Activated CD4-positive, CD25-positive, alpha-beta regulatory T cell (primary cell): Measurements from ENCODE around the gene CDK6.
A peak's percentile ranks its signal among the peaks of the same experiment; 100 is the strongest.

Experiments used
- DNase-seq, 4 experiments: peaks; one replicate each; lab custom pipeline; 2025; lab: John Stamatoyannopoulos, UW

The CDK6 gene

GRCh38 chr7:92708111-92709042 is 128.0 kb downstream of the CDK6 start:
- DNase-seq = no peak

DNA sequence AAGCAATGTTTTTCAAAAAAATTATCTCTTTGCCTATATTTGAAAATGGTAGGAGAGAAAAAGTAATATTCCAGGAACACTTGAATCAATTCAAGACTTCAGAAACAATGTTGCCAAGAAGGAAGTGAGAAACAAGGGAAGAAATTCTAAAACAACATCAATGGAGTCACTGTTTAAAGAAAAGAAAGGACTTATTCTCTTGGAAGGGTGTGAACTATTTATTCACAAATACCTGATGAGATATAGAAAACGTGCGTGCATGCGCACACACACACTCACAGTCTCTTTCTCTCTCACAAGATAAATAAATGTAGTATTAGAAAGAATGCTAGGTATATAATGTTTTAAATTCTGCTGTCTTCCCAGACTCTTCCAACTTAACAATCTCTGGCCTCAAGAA is 128.9 kb downstream of the CDK6 start:
- DNase-seq = no peak

DNA sequence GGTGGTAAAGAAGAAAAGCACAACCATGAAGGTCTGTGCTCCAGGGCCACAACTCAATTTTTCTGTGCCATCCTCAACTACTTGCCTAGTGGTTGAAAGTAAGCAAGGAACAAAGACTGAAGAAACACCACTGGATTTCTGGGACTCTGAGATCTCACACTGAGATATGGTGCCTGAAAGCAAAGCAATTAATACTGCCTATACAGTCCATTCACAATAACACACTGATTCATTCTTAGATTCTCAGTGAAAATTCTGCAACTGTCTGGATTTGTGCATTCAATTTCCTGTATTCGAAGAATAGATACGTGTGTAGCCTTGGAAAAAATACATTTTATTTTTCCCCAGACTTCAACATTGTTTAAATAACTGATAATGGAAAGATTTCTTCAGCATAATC is 129.8 kb downstream of the CDK6 start:
- no peak for DNase-seq

- DNase-seq = no peak
These were observed 130.5 kb downstream of the CDK6 start for GRCh38 chr7:92705831-92706230.

GRCh38 chr7:92704858-92705257 is 131.5 kb downstream of the CDK6 start:
- no peak for DNase-seq

DNA sequence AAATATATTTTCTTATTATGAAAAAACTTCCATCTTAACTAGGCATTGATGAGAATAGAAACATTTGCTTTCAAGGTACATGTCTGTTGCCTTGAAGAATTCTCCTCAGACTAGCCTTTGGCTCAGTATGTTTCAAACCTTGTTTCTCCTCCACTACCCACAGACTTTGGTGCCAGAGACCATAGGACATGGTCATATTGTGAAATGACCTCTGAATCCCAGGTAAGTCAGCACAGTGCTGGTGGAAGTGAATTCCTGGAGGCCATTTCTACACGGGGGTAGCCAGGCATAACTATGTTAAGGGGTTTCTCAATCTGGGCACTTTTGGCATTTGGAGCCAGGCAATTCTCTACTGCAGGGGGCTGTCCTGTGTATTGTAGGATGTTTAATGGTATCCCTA is 133.8 kb downstream of the CDK6 start:
- no peak for DNase-seq

GRCh38 chr7:92699966-92700514 is 136.3 kb downstream of the CDK6 start:
- no peak for DNase-seq

DNA sequence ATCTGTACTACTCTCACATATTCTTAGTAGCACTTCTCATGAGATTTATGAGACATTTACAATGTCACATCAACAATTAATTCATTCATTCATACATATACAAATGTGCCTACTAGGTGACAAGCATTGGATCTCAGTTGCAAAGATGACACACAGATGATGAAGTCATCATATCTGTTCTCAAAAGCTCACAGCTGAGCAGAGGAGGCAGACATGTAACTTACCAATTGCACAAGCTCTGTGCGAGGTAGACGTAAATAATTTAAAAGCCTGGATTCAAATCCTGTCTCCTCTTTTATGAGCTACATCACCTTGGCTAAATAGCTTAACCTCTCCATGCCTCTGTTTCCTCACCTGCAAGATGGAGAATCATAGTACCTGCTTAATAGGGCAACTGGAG is 136.8 kb downstream of the CDK6 start:
- no peak for DNase-seq

- no peak for DNase-seq
These were observed 138.0 kb downstream of the CDK6 start for GRCh38 chr7:92698237-92698841.

DNA sequence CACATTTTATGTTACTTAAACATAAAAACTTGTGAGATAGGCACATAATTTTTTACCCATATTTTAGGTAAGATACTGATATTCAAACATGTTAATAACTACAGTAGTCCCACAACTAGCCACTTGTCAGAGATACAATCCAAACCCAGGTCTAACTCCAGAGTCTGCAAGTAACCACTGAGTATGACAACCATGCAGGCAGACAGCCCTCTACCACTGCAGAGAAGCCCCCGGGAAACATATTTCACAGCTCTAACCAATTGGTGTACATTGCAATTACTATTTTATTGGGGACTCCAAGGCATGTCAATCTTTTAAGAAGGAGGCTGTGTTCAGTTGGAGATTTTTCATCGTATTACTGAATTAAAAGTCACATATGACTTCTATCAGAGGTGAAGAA is 139.0 kb downstream of the CDK6 start:
- no peak for DNase-seq

GRCh38 chr7:92697012-92697411 is 139.4 kb downstream of the CDK6 start:
- DNase-seq = no peak

GRCh38 chr7:92696584-92696983 is 139.8 kb downstream of the CDK6 start:
- DNase-seq = no peak

- DNase-seq = no peak
These were observed 140.8 kb downstream of the CDK6 start for GRCh38 chr7:92695308-92696261.

DNA sequence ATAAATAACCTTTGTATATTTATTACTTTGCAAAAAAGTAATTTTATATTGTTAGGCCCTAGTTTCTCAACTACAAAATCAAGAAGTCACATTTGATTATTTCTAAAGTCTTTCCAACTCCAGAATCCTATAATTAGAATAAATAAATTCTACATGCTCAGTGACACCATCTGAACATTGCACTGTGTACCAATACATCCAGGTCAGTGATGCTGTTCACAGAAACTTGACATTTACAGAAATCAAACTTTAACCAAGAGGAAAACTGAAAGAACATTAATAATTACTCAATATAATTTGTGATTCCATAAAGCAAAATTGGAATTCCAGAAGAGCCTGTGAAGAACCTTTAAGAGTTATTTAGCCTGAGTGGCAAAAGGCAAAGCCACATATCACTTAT is 142.2 kb downstream of the CDK6 start:
- no peak for DNase-seq

DNA sequence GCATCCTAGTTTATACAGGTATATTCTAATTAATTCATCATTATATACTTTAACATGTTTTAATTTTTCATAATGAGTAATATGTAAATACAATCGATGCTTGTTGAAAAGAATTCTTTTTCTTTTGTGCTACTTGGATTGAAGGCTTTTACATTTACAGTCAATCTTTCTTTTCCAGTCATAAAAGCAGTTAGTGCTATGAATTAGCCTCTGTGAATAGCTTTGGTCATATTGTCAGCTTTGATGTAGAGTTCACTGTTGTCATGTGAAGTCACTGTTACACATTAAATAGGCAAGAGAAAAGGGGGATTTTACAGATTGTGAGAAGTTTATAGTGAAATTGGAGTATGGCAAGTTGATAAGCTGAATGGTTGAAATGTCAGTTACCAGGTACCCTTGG is 142.9 kb downstream of the CDK6 start:
- DNase-seq = no peak

DNA sequence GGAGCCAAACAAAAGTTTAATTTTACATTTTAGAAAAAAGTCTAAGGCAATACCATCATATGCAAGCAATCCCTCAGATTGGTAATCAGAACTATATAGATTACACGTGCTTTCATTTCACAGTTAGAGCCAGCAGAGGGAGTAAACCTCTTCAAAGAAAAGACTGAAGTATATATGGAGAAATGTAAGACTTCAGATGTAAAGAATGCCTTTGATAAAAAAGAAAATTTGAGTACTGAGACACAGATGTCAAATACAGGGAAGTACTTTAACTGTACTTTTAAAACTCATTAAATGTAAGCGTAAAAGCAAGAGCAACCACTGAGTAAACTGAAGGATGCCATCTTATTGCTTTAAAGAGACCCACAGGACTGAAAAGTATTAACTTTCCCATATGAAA is 144.8 kb downstream of the CDK6 start:
- no peak for DNase-seq

GRCh38 chr7:92685136-92686042 is 151.0 kb downstream of the CDK6 start:
- DNase-seq = peak; percentile 10 to 32 (median 30)

DNA sequence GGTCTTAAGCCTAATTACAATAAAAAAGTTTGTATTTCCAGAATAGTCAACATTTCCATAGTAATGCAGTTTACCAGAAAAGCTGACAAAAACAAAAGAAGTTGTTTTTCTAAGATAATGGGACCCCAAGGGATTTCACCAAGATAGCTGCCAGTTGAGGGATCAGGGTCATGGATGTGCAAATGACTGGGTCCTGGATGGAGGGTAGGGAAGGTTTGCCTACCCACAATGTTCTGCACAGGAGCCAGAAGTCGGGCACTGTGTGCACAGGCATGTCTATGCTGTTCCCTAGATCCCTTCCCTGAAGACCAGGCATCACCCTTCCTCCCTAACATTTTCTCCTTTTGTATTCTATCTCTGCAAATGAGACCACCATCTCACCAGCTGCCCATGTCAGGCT is 152.1 kb downstream of the CDK6 start:
- no peak for DNase-seq

GRCh38 chr7:92682903-92683539 is 153.4 kb downstream of the CDK6 start:
- no peak for DNase-seq

GRCh38 chr7:92682330-92682729 is 154.0 kb downstream of the CDK6 start:
- no peak for DNase-seq

DNA sequence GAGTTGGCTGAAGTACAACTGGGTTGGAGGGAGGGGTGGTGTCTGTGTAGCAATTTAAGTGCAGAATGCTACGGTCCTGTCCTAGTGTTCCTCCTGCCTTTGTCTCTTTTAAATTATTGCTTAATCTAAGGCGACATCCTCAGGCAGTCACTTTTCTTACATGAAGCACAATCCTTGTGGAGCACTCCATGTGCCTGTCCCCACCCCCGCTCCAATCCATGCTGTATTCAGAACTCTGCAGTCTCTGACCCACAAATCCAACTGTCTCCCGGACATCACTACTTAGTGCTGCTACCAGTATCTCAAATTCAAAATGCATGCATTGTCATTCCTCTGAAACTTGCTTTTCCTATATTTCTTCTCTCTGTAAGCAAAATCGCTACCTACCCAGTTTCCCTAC is 154.7 kb downstream of the CDK6 start:
- no peak for DNase-seq
